HG02973 (cell line): Measurements from ENCODE around the gene DNAI2.

Experiments used
- ATAC-seq: cut with Tn5 transposase; IDR thresholded peaks from one replicate; pipeline ENCODE4 v1.9.1; 2021; ENCODE audit warnings: moderate library complexity; ENCODE audit not compliant: unreplicated experiment

Gene DNAI2, protein sequence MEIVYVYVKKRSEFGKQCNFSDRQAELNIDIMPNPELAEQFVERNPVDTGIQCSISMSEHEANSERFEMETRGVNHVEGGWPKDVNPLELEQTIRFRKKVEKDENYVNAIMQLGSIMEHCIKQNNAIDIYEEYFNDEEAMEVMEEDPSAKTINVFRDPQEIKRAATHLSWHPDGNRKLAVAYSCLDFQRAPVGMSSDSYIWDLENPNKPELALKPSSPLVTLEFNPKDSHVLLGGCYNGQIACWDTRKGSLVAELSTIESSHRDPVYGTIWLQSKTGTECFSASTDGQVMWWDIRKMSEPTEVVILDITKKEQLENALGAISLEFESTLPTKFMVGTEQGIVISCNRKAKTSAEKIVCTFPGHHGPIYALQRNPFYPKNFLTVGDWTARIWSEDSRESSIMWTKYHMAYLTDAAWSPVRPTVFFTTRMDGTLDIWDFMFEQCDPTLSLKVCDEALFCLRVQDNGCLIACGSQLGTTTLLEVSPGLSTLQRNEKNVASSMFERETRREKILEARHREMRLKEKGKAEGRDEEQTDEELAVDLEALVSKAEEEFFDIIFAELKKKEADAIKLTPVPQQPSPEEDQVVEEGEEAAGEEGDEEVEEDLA

GRCh38 chr17:74274060-74274708 is at the start of gene DNAI2:
Gene DNAI2, plus strand, starts transcription at chr17:74274234. Its CDS starts 7,584 bp downstream, at chr17:74281818.
- ATAC-seq = no peak

DNA sequence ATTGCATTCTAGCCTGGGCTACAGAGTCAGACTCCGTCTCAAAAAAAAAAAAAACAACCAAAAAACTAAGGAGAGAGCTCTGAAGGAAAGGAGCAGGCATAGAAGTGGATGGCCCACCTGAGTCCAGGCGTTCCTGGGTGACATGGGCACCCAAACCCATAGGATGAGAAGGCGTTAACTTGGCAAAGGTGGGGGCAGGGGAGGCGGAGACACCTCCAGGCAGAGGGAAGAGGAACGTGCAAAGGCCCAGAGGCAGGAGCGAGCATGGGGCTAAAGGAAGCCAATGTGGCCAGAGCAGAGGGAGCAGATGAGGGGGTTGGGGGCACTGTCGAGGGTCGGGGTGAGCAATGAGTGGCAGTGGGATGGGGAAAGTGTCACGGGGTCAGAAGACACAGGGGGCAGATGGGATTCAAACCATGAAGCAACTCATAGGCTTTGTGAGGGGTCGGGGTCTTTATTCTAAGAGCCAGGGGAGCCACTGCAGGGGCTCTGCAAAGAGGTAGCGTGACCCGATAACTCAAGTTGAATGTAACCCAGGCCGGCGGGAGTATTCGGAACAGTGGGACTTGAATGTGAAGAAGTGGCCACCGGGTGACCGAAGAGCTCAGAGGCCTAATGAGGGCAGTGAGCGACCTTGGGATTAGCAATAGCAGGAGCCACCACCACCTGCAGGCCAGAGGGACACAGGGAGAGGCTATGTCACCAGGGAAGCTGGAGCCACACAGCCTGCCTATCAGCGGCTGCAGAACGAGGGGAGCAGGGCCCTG is 48.9 kb upstream of the DNAI2 start:
- ATAC-seq = no peak

GRCh38 chr17:74226252-74226651 is 47.8 kb upstream of the DNAI2 start:
- no peak for ATAC-seq

DNA sequence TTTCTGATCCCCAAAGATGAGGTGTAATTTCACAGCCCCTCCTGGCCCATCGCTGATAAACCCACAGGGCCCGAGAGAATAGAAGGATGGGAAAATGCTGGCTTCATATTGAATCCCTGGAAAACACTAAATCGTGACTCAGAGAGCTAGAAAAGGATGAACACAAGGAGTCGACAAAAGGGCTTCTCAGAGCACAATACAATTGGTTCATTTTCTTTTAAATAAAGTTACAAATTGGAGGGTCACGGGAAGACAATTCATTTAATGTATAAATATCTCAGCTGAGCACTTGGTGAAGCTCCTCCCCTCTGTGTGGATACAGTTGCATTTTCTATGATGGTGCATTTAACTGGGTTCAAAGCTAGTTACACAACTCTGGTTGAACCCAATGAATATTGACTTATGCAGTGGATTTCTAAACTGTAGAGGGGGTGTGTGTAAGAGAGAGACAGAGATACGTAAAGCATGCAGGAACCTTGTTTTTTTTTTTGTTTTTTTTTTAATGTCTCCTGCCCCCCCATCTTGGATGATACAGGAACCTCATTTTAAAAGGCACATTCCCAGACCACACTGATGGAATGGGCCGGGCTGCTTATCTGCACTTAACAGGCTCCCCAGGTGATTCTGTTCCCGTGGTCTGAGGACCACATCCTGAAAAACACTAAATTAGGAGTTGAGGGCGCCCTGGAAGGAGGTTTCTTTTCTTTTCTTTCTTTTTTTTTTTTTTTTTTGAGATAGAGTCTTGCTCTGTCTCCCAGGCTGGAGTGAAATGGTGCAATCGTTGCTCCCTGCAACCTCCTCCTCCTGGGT is 46.6 kb upstream of the DNAI2 start:
- no peak for ATAC-seq

DNA sequence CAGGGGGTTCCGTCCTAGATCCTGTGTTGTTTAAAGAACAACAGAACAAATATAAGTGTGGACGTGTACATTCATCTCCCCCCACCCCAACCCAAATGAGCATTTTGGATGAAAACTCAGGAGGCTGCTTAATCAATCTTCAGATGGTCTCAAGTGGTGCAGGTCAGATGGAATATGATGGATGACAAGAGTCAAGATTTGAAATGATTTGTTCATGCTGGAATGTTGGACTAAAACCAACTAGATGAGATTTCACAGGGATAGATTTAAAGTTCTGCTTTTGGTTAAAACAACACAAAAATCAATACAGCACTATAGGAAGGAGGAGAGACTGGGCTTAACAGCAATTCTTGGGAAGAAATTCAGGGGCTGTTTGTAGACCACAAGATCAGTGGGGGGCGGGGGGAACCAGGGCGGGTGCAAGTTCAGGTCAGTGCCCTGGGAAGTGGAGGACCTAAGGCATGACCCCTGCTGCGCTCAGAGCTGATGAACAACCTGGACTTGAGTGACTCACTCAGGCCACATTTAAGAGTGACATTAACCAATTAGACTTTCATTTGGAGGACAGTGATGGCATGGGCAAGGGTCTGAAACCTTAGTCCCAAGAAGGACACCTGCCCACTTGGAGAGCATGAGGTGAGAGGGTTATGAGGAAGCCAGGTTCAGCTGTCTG is 45.6 kb upstream of the DNAI2 start:
- no peak for ATAC-seq

DNA sequence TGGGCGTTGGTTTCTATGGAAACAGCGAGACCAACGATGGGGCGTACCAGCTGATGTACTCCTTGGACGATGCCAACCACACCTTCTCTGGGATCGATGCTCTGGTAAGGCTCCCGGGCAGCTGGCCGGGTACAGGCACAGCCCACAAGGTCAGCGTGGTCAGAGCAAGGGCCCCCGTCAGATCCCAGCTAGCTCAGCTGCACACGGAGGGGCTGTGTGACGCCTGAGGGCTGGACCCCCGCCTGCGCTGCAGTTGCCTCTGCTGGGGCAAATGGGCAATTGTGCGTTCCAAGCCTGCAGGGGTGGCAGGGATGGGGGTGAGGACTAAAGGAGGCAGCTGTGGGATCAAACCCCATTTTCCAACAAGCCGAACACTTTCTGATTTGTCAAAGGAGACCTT is 43.1 kb upstream of the DNAI2 start:
- no peak for ATAC-seq

GRCh38 chr17:74231928-74232907 is 41.8 kb upstream of the DNAI2 start:
- no peak for ATAC-seq

- no peak for ATAC-seq
These were observed 40.1 kb upstream of the DNAI2 start for GRCh38 chr17:74233937-74234336.

GRCh38 chr17:74234486-74234885 is 39.5 kb upstream of the DNAI2 start:
- no peak for ATAC-seq

GRCh38 chr17:74235040-74235581 is 38.9 kb upstream of the DNAI2 start:
- no peak for ATAC-seq

GRCh38 chr17:74235911-74236371 is 38.1 kb upstream of the DNAI2 start:
- ATAC-seq = no peak

GRCh38 chr17:74237321-74237720 is 36.7 kb upstream of the DNAI2 start:
- ATAC-seq = no peak

DNA sequence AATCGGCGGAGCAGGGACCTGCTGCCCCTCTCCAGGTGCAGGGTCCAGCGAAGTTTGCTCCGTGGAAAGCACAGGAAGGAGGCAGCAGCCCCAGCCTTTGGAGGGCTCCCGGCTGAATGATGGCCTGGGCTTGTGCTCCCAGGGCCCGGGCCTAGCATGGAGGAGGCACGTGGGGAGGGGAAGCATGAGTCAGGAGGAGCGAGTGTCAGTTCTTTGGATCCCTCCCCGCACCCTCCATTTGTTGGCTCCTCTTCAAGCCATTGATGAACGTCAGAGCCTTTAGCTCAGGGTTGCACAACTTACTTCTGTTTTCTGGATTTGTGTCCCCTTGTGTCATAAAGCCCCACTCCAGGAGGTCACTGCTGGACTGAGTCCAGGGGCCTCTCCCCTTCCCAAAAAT is 34.9 kb upstream of the DNAI2 start:
- no peak for ATAC-seq

GRCh38 chr17:74240618-74241205 is 33.3 kb upstream of the DNAI2 start:
- ATAC-seq = no peak

- ATAC-seq = no peak
These were observed 32.6 kb upstream of the DNAI2 start for GRCh38 chr17:74241431-74241830.

DNA sequence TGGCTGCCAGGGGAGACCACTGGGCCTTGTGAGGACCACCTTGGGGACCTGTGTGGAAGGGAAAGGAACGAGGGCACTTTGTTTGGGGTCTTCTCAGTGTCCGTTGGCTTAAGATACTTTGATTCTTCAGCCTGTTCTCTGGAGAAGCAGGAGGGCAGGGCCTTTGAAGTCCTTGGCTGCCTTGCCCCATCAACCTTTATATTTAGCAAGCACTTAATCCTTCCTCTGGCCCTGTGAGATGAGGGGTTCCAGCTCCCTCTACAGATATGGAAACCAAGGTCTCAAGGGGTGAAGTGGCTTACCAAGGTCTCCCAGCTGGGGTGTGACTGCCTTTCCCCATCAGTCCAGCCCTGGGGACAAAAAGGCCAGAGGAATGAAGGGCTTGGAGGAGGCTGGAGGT is 32.2 kb upstream of the DNAI2 start:
- ATAC-seq = no peak

- ATAC-seq = no peak
These were observed 30.9 kb upstream of the DNAI2 start for GRCh38 chr17:74243013-74243755.
